GM10266 (cell line): Measurements from ENCODE around the gene UBR3.
"Not testable (repeated sequence)": the region's sequence is repeated elsewhere in the genome, so short reads cannot be mapped to it uniquely, and the experiment has no call there.

Source experiments
- DNase-seq: peaks from one replicate; pipeline ENCODE4 v3.0.0; 2012; ENCODE audit errors: extremely low spot score
- TF ChIP-seq, protein P1 (sequence below): IDR thresholded peaks from 2 replicates; pipeline ENCODE4 v1.5.1; 2012; ENCODE audit warnings: mild to moderate bottlenecking, low read depth; ENCODE audit not compliant: control insufficient read depth, insufficient read depth; ENCODE audit errors: missing control alignments

UBR3 gene

DNA sequence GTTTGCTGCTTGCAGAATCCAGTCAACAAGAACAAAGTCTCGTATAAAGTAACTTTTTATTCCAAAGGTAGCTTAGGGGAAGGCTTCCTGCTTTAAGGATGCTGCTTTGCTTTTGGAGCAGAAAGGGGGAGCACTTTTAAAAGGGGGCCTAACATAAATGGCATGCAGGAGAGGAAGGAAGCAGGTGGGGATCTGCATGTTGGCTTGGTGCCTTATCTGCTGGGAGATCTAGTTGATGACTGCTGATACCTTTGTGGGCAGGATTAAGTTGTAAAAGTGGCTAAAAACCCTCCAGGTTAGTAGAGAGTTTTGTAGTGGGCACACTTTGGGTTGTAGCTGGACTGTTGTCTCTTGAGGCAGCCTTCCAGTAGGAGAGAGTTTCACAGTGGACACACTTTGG is 22.5 kb downstream of the UBR3 start:
- no peak for DNase-seq
- TF ChIP-seq, protein P1, sequence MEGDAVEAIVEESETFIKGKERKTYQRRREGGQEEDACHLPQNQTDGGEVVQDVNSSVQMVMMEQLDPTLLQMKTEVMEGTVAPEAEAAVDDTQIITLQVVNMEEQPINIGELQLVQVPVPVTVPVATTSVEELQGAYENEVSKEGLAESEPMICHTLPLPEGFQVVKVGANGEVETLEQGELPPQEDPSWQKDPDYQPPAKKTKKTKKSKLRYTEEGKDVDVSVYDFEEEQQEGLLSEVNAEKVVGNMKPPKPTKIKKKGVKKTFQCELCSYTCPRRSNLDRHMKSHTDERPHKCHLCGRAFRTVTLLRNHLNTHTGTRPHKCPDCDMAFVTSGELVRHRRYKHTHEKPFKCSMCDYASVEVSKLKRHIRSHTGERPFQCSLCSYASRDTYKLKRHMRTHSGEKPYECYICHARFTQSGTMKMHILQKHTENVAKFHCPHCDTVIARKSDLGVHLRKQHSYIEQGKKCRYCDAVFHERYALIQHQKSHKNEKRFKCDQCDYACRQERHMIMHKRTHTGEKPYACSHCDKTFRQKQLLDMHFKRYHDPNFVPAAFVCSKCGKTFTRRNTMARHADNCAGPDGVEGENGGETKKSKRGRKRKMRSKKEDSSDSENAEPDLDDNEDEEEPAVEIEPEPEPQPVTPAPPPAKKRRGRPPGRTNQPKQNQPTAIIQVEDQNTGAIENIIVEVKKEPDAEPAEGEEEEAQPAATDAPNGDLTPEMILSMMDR = no peak

DNA sequence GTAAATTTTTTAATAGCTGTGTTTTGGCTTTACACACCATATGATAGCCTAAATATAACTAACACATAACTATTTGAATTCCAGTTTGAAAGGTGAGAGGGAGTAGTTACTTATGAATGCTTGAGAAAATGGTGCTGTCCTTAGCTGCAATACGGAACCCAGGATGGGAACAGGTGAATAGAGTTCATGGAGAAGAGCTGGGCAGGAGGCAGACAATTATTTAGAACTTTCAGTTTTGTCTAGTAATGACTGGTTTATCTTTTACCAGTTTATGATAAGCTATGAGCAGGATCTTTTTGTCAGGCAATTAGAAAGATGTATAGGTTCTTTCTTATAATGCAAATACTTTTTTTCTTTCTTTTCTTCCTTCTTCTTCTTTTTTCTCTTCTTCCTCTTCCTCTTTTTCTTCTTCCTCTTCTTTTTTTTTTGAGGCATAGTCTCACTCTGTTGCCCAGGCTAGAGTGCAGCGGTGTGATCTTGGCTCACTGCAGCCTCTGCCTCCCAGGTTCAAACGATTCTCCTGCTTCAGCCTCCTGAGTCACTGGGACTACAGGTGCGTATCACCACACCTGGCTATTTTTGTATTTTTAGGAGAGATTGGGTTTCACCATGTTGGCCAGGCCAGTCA is 25.9 kb downstream of the UBR3 start:
- TF ChIP-seq, protein P1 = no peak
- DNase-seq = no peak

DNA sequence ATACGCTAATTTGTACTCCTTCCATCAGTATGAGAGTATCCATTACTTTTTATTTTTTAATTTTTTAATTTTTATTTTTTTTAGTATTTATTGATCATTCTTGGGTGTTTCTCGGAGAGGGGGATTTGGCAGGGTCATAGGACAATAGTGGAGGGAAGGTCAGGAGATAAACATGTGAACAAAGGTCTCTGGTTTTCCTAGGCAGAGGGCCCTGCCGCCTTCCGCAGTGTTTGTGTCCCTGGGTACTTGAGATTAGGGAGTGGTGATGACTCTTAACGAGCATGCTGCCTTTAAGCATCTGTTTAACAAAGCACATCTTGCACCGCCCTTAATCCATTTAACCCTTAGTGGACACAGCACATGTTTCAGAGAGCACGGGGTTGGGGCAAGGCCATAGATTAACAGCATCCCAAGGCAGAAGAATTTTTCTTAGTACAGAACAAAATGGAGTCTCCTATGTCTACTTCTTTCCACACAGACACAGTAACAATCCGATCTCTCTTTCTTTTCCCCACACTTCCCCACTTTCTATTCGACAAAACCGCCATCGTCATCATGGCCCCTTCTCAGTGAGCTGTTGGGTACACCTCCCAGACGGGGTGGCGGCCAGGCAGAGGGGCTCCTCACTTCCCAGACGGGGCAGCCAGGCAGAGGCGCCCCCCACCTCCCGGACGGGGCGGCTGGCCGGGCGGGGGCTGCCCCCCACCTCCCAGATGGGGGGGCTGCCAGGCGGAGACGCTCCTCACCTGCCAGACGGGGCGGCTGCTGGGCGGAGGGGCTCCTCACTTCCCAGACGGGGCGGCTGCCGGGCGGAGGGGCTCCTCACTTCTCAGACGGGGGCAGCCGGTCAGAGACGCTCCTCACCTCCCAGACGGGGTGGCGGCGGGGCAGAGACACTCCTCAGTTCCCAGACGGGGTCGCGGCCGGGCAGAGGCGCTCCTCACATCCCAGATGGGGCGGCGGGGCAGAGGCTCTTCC is 28.3 kb downstream of the UBR3 start:
- DNase-seq = not testable (repeated sequence)

DNA sequence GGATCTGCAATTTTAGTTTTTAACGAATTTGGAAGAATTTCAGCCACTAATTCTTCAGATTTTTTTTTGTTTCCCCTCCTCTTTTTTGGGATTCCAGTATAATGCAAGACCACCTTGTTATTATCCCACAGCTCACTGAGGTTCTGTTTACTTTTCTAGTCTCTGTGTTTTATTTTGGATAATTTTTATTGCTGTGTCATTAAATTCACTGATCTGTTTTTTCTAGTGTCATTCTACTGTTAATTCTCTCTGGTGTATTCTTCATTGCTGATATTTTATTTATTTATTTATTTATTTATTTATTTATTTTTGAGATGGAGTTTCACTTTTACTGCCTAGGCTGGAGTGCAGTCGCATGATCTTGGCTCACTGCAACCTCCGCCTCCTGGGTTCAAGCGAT is 32.2 kb downstream of the UBR3 start:
- TF ChIP-seq, protein P1 = no peak
- DNase-seq = no peak

DNA sequence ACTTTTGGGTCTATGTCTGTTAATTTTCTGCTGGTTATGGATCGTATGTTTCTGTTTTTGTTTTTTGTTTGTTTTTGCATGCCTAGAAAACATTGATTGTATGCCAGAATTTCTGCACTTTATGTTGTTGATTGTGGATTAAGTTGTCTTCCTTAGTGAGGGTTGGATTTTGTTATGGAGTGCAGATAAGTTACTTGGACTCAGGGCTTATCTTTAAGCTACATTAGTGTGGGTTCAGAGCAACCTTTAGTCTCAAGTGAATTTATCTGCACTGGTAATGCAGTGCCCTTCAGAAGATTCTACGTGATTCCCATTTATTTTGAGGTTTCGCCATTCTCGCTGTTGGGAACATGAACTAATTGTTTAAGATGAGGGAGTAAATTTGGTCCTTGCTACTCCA is 32.9 kb downstream of the UBR3 start:
- TF ChIP-seq, protein P1 = no peak
- no peak for DNase-seq

DNA sequence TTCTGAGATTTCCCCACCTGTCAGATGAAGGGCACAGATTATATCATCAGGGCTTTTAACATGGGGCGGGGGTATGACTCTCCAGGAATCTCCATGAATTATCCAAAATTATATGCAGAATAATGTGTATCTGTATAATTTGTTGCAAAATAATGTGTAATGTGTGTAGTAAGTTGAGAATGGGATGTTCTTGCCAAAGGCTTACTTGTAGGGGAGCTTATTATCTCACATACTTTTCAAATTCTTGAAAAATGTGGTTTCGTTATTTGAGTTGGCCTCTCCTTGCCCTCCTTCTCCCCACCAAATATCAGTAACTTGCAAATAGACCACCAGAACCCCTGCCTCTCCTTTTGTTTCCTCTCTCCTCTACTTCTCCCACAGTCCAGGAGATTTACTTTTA is 35.6 kb downstream of the UBR3 start:
- TF ChIP-seq, protein P1 = no peak
- DNase-seq = no peak

DNA sequence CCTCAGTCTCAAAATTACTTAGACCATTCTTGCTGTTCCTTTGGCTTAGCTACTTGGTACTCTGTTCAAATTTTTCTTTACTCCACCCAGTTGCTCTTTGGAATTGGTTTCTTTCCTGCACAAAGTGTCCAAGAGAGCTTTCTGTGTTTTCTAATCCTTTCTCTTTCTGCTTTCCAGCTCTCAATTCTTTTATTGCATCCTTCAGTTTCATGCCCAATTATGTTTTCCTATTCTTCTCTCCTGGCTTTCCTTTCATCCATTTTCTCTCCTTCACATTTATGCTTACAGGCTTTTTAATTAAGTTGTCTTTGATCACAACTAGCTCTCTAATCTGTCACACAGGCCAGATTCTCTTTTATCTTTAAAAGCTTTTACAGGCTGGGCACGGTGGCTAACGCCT is 38.2 kb downstream of the UBR3 start:
- DNase-seq = no peak
- TF ChIP-seq, protein P1 = no peak

DNA sequence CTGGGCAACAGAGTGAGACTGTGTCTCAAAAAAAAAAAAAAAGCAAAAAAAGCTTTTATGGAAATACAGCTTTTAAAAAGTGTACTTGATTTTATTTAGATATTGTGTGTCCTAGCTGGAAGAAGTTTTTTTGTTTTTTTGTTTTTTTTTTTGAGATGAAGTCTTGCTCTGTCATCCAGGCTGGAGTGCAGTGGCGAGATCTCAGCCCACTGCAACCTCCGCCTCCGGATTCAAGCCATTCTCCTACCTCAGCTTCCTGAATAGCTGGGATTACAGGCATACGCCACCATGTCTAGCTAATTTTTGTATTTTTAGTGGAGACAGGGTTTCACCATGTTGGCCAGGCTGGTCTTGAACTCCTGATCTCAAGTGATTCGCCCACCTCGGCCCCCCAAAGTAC is 39.0 kb downstream of the UBR3 start:
- DNase-seq = not testable (repeated sequence)
